RPMI8226 (cell line): ENCODE results near the gene POP4.
A peak's percentile ranks its signal among the peaks of the same experiment; 100 is the strongest.

ENCODE experiments used
- DNase-seq: peaks from one replicate; pipeline ENCODE4 v3.0.0-alpha.2; 2015

The POP4 gene

GRCh38 chr19:29577649-29577963, 28.5 kb upstream of the POP4 start:
- no peak for DNase-seq

- DNase-seq, result no peak
These were observed 27.7 kb upstream of the POP4 start for GRCh38 chr19:29578349-29578748.

GRCh38 chr19:29579308-29579910, 26.7 kb upstream of the POP4 start:
- DNase-seq, result no peak

DNA sequence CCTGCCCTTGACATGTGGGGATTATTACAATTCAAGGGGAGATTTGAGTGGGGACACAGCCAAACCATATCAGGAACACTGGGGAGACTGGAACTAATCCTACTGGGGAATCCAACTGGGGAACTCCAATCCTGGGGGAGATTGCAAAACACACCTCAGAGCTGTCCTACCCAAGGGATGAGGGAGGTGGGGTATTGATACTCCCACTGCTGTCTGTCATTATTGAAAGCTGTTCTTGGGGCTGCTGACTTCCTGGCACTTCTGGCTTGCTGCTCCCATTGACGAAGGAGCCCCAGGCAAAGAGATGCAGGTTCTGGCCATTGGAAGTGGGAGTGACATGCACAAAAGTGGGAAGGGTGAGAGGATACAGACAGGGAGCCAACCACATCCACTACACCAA, 24.7 kb upstream of the POP4 start:
- DNase-seq, result no peak

- no peak for DNase-seq
These were observed 22.7 kb upstream of the POP4 start for GRCh38 chr19:29583196-29583999.

- DNase-seq, result no peak
These were observed 19.7 kb upstream of the POP4 start for GRCh38 chr19:29586401-29586800.

DNA sequence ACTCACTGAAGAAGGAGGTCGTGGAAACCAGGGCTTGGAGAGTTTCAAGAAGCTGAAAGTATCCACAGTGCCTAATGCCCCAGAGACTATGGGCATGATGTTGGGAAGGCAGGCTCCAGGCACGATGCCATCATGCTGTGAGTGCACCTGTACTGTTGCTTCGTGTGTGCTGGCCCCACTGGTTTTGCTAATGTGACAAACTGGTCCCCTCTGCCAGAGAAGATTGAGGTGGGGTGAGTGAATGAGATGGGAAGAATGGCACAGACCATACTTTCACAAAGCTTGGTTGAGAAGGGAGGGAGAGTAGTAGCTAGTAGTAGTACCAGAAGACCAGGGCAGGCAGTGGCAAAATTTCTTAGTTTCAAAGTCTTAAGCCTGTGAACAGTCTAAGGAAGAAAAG, 19.0 kb upstream of the POP4 start:
- no peak for DNase-seq

- DNase-seq, result no peak
These were observed 18.5 kb upstream of the POP4 start for GRCh38 chr19:29587518-29587986.

DNA sequence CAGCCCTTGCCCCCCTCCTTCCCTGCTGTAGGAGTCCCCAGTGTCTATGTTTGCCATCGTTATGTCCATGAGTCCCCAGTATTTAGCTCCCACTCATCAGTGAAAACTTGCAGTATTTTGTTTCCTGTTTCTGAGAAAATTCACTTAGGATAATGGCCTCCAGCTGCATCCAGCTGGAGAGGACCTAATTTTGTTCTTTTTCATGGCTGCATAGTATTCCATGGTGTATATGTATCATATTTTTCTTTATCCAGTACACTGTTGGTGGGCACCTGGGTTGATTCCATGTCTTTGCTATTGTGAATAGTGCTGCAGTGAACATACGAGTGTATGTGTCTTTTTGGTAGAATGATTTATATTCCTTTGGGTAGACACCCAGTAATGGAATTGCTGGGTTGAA, 18.0 kb upstream of the POP4 start:
- no peak for DNase-seq

GRCh38 chr19:29590278-29590677, 15.8 kb upstream of the POP4 start:
- DNase-seq, result no peak

DNA sequence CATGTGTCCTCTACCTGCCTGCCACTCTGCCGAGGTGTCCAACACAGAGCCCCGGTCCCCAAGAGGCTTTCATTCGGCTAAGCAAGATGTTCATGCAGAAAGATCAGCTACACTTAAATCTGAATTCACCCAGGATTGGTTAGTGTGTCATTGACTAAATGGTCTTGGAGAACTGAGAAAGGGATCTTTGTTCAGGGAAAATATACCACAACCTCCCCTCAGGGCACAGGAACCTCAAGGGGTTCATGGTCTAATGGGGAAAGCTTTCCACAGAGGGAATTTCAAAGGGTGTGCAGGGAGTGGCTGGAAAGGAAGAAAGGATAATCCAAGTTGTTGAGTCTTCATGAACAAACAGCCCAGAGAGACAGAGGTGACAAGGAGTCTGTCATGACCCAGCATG, 14.4 kb upstream of the POP4 start:
- no peak for DNase-seq

DNA sequence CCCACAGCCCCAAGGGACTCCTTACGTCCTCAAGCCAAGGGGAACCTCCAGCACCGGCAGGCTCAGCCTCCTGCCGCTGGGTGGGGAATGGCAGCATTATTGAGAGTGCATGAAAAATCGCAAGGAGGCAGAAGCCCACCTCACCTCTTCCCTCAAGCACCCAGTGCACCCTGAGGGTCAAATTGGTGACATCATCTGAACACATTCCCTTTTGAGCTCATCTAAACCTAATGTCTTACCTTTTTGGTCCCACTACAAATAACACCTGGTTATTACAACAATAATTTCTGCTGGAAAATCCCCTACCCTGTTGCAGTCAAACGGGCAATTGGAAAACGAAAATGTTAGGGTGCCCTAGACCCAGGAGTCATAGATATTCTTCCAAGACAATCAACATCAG, 12.2 kb upstream of the POP4 start:
- no peak for DNase-seq

GRCh38 chr19:29596080-29596727, 9.9 kb upstream of the POP4 start:
- no peak for DNase-seq

DNA sequence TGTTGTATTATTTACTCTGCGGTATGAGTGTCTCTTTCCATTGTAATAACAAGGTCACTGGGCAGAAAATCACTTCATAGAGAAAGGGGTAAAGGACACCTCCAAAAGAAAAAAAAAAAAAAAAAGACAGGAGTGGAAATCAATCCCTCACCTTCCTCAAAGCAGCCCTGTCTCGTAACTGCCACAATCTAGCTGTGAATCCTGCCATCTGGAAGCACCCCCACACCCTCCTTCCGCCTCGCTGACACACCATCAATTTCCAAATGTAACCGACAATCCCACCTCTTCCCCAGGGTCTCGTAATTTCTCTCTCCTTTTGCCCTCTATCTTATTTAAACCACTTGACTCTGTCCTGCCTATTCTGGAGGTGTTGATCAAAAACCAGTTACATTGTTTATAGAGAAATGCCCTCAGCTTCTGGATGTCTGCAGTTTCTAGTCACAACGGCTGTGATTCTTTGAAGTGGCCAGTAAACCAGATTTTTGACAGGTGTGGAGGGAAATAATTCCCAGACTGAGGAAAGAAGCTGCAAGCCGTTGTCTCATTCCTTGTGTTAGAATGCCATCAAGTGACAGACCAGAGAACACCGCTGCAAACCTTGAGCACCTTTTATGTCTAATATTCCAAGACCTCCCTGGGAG, 9.1 kb upstream of the POP4 start:
- DNase-seq, result no peak

DNA sequence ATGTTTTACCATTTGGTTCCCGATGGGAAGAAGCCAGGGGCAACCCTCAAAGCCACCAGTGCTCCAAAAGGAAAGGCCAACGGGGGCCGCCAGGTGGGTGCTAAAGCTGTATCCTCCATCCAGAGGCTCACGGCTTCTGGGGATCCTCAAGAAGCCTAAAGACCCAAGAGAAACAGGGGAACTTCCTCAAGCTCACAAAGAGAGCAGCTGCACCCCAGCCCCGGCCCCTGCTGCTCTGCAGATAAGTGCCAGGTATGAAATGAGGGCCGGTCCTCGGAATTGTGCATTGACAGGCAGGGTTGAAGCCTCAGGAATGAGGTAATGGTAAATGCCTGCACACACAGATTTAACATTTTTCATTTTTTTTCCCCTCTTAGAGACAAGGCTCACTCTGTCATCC, 8.0 kb upstream of the POP4 start:
- DNase-seq, result no peak

DNA sequence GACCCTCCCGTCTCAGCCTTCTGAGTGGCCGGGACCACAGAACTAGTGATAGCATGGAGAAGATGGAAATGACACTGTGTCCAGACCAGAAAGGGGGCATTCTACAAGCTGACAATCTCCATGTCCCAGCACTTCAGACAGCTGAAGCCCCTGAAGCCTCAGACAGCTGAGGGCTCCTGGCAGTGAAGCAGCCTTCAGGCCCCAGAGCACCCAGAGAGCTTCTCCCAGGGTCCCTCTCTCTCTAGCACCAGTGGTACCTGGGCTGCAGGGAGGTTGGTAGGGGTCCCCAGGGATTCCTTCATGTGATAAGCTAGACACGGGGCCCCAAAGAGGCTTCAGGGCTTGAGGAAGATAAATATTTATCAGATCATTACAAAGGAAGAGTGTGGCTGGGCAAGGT, 7.6 kb upstream of the POP4 start:
- DNase-seq, result no peak

GRCh38 chr19:29603308-29603707, 2.8 kb upstream of the POP4 start:
- no peak for DNase-seq

DNA sequence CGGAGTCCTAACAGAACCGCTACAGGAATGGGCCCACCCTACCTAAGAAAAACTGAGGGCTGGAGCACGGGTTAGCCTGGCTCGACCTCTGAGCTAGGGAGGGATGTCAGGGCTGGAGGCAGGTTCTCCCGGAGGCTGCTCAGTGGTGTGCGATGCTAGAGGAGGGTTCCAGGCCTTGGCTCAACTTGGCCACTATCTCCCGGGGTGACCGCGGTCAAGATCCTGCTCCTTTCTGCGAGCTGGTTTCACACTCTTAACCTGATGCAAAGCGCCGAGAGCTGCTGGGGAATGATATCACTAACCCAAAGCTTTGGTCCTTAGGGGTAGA, 301 bp downstream of the POP4 start:
- no peak for DNase-seq

GRCh38 chr19:29609636-29610035, 3.6 kb downstream of the POP4 start:
- no peak for DNase-seq

GRCh38 chr19:29610213-29610573, 4.1 kb downstream of the POP4 start:
- DNase-seq, result no peak

GRCh38 chr19:29610574-29611271, 4.6 kb downstream of the POP4 start:
- peak; percentile 77 for DNase-seq

GRCh38 chr19:29612121-29612520, 6.0 kb downstream of the POP4 start:
- DNase-seq, result no peak

DNA sequence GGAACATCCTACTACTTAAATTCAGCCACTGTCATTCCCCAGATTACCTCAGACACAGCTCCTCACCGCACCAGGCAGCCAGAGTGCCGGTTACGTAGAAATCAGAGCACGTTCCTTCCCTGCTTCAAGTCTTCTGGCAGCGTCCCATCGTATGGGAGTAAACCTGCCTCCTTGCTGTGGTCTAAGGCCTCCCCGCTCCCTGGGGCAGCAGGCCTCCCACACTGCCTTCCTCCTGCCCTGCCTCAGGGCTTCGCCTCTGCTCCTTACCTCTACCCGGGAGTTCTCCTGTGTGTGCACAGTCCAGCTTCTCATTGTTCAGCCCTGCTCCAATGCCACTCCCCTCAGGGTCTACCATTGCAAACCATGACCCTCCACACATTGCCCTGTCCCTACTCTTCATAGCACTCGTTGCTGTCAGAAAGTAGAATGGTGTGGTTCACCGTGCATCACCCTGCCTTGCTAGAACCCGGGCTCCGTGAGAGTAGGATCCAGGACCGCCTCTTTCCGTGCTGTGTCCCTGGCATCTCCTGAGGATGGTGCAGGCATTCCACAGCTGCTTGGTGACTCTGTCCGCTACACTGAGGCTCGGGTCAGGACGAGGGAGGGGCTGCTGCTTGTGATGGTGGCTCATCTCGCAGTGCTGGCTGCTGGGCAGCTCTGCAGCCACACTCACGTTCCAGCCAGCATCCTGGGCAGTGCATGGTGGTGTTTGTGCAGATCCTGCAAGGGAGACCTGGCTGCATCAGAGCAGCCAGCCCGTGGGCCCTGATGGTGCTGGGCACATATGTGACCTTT, 6.9 kb downstream of the POP4 start:
- DNase-seq, result no peak
